Measurements from ENCODE around the gene GRID1.

DNA sequence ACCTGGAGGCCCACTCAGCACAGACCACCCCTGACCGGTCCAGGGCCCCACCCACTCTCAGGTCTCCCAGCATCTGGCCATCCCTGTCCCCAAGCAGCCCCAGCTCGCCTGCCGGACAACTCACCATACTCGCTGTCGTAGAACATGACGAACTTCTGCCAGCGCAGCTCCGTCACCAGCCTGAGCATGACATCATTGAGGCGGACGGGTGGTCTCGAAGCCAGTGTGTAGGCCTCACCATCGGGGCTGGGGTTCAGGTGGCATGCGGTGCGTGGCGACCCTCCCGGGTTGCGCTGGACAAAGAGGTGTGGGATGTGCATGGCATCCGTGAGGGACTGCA lies 160.4 kb downstream of the GRID1 start:
- TF ChIP-seq POLR2A (IDR thresholded peaks at IDR 0.05; ENCODE audit: low read depth, low read length) (no peak), POLR2AphosphoS5 (IDR thresholded peaks at IDR 0.05; ENCODE audit: low read depth, low read length) (no peak), PAX5 (IDR thresholded peaks at IDR 0.05; ENCODE audit: insufficient read depth, low read length, severe bottlenecking) (no peak), TAF1 (IDR thresholded peaks at IDR 0.05; ENCODE audit: low read depth, low read length) (no peak), SPI1 (IDR thresholded peaks at IDR 0.05; ENCODE audit: low read depth, low read length) (no peak), POU2F2 (IDR thresholded peaks at IDR 0.05; ENCODE audit: low read depth, low read length) (no peak)

Measured in GM12891 (cell line).